HG02938 (cell line): Measurements from ENCODE around the gene NUPR1.
"Not testable (repeated sequence)": the region's sequence is repeated elsewhere in the genome, so short reads cannot be mapped to it uniquely, and the experiment has no call there.

Experiments used
- ATAC-seq: cut with Tn5 transposase; IDR thresholded peaks from one replicate; pipeline ENCODE4 v1.9.1; 2021; ENCODE audit warnings: mild to moderate bottlenecking, moderate library complexity; ENCODE audit not compliant: unreplicated experiment

NUPR1 gene

DNA sequence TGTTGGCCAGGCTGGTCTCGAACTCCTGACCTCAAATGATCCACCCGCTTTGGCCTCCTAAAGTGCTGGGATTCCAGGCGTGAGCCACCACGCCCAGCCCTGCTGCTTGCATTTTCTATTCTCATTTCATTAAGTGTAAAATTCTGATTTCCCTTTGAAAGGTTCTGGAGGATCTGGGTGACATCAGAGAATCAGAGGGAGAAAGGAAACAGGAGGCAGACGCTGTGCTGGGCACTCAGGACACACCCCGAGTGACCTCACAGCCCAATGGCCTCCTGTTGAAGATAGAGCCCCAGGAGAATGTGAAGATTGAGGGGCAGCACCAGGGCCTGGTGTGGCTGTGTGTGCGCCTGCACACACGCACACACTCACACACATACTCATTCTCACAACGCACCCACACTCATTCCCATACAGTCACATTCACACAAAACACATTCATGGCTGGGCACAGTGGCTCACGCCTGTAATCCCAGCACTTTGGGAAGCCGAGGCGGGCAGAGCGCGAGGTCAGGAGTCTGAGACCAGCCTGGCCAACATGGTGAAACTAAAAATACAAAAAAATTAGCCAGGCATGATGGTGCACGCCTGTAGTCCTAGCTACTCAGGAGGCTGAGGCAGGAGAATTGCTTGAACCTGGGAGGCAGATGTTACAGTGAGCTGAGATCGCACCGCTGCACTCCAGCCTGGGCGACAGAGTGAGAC lies 38.1 kb downstream of the NUPR1 start:
- ATAC-seq: not testable (repeated sequence)

DNA sequence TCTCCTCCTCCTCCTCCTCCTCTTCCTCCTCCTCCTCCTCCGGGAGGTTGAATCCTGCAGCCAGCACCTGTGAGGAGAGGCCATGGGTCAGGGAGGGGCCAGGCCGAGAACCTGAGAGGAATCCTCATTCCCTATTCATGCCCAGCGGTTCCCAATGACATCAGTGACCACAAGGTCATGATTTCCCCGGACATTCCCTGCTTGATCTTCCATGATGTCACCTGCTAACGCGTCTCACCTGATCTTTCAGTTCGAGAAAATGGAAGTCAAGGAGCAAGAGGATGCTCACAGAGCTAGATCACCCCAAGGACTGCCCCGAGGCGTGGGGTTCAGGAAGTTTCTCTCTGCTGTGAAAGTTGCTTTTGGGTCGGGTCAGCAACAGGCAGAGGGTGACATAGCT lies 38.9 kb downstream of the NUPR1 start:
- ATAC-seq: no peak

DNA sequence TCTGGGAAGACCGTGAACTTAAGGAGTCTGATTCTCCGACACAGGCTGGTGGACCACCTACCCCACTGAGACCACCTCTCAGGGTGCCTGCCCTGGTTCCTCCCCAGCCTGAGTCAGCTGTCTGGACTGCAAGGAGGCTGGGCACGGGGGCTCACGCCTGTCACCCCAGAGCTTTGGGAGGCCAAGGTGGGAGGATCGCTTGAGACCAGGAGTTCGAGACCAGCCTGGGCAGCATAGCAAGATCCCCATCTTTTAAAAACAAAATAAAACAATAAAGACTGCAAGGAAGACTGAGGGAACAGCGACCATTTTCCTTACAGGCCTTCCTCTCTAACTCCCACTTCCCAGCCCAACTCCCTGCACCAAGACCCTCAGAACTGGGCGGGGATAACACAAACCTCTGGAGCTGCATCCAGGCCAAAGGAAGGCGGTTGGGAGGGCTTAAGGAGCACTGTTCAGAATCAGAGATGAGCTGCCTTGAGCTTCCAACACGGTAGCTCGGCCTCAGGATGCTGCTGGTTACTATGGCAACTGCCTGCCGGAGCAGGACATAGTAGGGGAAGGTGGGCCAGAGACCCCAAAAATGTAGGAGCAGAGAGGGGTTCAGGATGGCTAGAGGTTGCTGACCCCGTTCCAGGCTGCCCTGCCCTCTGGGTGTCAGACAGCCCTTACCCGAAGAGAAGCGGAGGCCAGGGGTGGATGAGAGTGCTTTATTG lies 40.0 kb downstream of the NUPR1 start:
- ATAC-seq: no peak

DNA sequence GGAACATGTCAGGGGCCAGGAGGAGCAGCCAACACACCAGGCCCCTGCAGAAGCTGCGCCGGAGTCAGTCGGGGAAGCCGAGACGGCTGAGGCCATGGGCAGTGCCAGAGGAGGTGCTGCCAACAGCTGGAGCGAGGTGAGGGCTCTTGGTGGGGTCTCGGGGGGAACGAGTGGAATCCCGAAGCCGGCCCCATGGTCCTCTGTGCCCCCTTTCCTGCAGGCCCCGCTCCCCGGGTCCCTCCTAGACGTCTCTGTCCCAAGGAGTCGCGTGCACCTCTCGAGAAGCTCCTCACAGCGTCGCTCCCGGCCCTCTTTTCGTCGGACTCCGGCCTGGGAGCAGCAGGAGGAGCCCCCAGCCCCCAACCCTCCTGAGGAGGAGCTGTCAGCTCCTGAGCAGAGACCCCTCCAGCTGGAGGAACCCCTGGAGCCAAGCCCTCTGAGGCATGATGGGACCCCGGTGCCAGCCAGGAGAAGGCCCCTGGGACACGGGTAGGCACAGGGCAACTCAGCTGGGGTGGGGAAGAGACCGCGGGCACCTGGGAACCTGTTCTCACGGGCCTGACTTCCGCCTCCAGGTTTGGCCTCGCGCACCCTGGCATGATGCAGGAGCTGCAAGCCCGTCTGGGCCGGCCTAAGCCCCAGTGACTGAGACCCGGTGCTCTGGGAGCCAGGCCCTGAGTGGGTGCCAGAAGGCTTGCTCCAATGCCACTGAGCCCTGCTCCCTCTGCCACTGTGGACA lies 40.7 kb downstream of the NUPR1 start:
- no peak for ATAC-seq

DNA sequence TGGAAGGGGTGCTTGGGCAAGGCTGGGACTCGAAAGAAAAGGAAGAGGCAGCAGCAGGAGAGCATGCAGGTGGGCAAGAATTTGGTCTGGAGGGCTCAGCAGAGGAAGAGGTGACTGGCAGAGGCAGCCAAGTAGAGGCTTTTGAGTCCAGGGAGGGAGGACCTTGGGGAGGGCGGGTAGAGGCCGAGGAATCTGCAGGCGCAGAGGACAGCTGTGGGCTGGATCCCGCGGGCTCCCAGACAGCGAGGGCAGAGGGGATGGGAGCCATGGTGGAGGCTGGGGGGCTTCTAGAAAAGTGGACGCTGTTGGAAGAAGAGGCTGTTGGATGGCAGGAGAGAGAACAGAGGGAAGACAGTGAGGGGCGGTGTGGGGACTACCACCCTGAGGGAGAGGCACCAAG lies 41.4 kb downstream of the NUPR1 start:
- ATAC-seq: no peak

DNA sequence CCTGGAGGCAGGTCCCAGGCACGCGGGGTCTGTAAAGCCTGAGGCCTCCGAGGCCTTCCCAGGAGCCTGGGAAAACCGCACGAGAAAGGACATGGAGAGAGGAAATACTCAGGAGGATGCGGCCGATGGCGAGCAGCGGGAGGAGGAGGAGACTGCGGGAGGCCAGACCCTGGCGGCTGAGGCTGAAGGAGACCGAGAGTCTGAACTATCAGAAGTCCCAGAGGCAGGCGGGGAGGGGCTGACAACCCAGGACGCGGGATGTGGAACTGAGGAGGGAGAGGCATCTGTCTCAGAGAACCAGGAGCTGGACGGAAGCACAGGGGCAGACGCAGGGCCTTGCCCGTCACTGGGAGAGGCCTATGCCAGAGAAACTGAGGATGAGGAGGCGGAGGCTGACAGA lies 41.9 kb downstream of the NUPR1 start:
- ATAC-seq: no peak

DNA sequence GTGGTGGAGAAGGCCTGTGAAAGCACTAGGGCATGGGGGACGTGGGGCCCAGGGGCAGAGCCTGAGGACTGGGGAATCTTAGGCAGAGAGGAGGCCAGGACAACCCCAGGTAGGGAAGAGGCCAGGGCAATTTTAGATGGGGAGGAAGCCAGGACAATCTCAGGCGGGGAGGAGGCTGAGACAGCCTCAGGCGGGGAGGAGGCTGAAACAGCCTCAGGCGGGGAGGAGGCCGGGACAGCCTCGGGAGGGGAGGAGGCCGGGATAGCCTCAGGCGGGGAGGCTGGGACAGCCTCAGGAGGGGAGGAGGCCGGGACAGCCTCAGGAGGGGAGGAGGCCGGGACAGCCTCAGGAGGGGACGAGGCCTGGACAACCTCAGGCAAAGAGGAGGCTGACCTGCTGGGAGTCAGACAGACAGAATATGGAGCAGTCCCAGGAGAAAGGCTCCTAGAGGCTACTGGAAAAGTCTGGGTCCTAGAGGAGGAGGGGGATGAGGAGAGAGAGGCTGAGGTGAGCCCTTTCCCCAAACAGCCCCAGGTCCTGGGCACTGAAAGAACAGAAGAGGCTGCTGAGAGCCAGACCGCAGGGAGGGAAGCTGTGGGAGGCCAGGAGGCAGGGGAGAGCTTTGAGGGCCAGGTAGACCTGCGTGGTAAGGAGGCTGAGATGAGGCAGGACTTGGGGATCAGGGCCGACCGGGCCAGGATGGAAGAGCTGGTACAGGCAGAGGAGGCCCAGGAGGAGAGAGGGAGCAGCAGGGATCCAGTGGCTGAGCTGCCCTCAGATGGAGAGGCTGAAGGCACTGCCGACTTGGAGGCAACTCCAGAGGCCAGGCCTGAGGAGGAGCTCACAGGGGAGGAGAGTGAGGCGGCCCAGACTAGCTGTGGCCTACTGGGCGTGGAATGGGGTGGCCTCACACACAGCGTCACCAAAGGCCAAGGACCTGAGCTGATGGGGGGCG lies 42.7 kb downstream of the NUPR1 start:
- no peak for ATAC-seq

DNA sequence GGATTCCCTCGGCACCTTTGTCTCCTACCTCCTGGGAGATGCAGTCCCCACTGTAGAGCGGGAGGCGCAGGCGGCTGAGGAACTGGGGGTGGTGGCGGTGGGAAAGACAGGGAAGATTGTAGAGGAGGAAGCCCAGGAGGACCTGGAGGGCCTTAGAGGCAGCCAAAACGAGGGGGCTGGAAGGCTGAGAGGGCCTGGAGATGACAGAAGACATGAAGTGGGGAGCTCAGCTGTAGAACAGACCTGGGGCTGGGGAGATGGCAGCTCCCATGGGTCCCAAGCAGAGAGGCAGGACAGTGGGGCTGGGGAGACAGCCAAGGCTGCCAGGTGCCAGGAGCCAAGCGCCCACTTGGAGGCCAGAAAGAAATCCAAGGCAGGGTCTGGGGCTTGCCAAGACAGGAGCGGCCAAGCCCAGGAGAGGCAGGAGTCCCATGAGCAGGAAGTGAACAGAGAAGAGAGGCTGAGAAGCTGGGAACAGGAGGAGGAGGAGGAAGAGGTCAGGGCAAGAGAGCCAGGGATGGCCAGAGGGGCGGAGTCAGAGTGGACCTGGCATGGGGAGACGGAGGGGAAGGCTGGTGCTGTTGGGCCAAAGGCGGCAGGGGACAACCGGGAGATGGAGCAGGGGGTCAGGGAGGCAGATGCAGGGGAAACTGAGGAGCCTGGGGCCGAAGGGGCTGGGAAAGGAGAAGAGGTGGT lies 43.5 kb downstream of the NUPR1 start:
- no peak for ATAC-seq

DNA sequence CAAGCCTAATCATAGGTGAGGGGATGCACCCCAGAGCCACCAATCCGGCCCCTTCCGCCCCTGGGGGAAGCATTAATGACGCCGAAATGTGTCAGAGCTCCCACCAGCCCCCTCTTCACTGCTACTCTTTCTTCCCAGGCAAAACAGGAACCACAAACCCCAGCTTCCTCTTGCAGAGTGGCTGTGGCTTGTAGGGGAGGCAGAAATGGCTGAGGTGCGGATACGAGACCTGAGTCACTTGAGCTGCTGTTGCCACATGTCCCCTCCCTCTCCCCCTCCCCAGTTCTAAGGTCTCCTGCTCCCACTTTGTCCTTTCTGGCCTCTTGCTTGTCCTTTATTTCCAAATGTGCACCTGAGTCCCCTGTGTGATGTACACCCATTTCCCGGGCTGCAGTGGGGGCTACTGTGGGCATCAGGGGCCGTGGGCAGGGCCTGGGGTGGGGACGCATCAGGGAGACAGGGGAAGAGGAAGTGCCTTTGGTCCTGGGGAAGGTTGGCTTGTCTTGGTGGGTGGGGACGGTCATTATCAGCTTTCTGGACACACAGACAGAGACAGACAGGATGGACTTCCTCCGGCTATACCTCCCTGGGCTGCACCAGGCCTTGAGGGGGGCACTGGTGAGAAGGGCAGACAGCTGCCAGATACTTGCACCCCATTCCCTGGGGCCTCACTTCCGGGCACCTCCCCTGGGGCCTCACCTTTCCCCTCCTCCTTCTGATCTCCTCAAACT lies 44.5 kb downstream of the NUPR1 start, which contains the start of gene APOBR:
TSS of gene APOBR (plus strand) at position 523 of the 731 bp plus-strand sequence. CDS start at position 562, 39 bp downstream.
- peak; percentile 43 for ATAC-seq

DNA sequence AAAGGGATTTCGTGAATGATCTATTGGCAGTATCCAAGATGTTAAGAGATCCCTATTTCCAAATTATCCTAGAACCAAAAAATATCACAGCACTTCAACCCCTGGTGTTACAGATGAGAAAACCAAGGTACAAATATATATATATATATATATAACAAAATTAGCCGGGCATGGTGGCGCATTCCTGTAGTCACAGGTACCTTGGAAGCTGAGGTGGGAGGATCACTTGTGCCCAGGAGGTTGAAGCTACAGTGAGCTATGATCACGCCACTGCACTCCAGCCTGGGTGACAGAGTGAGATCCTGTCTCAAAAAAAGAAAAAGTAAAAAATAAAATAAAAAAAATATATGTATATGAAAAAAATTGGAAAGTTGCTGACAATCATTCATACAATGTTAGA lies 46.3 kb downstream of the NUPR1 start:
- ATAC-seq: no peak

DNA sequence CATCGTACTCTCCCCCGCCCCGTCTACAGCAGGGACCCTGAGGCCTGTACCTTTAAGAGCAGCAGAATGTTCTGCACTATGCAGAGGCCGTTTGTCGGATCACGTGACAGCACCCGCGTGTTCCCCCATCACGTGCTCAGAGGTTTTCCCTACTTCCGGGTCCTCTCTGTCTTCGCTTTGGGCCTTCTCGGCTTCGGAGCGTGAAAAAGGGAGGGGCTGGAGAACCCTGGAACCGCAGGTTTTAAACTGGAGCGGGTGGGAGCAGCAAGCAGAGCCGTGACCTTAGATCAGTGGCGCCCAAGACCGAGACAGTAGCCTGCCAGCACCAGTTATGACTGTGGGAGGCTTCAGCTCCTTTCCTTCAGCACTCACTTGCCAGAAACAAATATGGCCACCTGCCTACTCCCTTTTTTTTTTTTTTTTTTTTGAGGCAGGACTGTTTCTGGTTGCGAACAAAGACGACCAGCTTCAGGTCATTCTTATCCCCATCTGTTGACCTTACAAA lies 46.8 kb downstream of the NUPR1 start, which contains the start of gene CLN3:
TSS of gene CLN3 (minus strand) at position 105 of the 505 bp plus-strand sequence. CDS start 315 bp downstream, outside the sequence.
- peak; percentile 74 for ATAC-seq

DNA sequence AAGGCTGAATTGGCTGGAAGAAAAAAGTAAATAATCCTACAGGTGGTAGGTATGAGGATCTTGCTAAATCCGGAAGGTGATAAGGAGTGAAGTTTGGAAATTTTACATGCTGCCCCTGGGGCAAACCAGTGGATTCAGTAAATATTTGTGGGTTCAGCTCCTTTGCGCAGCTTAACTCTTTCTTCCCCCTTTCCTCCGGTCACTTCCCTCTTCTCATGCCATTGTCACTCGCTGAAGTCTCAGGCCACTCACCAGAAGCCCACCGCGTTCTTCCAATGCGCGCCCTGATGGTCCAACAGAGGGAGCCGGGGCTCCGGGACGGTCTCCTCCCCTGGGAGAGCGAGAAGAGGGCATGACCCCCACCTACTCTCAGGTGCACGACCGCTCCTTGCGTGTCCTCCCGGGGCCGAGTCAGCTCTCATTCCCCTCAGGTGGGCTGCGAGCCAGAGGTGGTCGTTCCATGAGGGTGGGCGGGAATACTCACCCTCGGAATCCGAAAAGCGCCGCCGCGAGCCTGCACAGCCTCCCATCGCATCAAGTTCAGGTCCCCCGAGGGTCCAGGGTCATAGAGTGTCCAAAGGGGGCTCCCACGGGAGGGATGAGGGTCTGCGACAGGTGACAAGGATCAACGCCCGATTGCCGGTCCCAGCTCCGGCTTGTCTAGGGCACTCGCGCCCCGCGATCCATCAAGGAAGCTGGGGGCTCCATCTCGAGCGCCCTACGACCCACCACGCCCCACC lies 47.4 kb downstream of the NUPR1 start:
- no peak for ATAC-seq

DNA sequence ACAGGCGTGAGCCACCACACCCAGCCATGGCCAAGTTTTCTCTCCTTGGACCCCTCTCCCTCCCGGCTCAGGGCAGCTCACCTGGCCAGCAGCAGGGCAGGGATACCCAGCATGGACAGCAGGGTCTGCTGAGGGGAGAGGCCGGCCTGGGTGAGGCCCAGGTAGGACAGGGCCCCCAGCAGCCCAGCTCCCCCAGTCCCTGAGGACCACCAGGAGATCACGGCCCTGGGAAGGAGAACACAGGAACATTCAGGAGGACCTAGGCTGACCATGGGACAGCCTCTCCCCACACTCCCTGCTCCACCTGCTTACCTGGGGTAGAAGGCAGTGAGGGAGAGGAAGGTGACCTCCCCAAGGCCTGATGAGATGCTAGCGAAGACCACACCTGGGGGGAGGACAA lies 52.5 kb downstream of the NUPR1 start:
- ATAC-seq: no peak

DNA sequence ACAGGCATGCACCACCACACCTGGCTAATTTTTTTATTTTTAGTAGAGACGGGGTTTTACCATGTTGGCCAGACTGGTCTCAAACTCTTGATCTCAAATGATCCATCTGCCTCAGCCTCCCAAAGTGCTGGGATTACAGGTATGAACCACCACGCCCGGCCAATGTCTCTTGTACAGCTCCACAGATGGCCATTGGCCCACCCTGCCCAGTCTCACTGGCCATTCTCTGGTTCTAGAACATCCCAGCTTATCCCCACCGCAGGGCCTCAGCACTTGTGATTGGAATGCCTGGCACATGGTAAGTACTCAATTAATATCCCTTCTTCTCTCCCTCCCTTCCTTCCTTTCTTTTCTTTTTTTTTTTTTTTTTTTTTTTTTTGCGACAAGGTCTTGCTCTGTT lies 55.4 kb downstream of the NUPR1 start:
- not testable (repeated sequence) for ATAC-seq
